OCI-LY7 (cell line): ENCODE measurements around the gene TRIM71. TPM values are rescaled to one million over a fixed set of nuclear protein-coding genes. Genes with fewer than 3 reads are reported as not detected.

Experiments
- BruUV-seq: library from RNA; stranded (reverse); fragments of 400-500 nt; replicated peaks from 2 replicates; lab custom pipeline; 2021; lab: Mats Ljungman, UMichigan
- CTCF ChIA-PET: fragments of 300-600 bp; sonication (Branson Sonifier 250); formaldehyde crosslinking; loops from one replicate; lab custom pipeline; 2022; ENCODE audit warnings: antibody characterized with exemption; ENCODE audit not compliant: unreplicated experiment; lab: Charles Lee
- POLR2A ChIA-PET: fragments of 300-600 bp; sonication (Branson Sonifier 250); formaldehyde crosslinking; loops from one replicate; lab custom pipeline; 2022; ENCODE audit warnings: antibody characterized with exemption; lab: Charles Lee
- DNase-seq: peaks from one replicate; pipeline ENCODE4 v3.0.0-alpha.2; 2015; ENCODE audit warnings: low spot score
- H2AFZ ChIP-seq: fragments of 200-600 bp; sonication (generic), shearing (Covaris generic); 2 replicates; pipeline ENCODE4 v1.6.1; 2014; ENCODE audit warnings: mild to moderate bottlenecking, antibody characterized with exemption, low read length, moderate library complexity
- H3K27ac ChIP-seq: fragments of 200-600 bp; sonication (generic); 2 replicates; pipeline ENCODE4 v1.5.1; 2014; ENCODE audit warnings: mixed run types, low read depth, mild to moderate bottlenecking, moderate library complexity, low read length, inconsistent platforms; ENCODE audit not compliant: poor library complexity, severe bottlenecking
- H3K36me3 ChIP-seq: fragments of 200-600 bp; sonication (generic); 2 replicates; pipeline ENCODE4 v1.6.1; 2014; ENCODE audit warnings: mild to moderate bottlenecking, antibody characterized with exemption, low read length, moderate library complexity, mixed read lengths; ENCODE audit not compliant: insufficient read depth
- H3K4me1 ChIP-seq: fragments of 200-600 bp; sonication (generic); 2 replicates; pipeline ENCODE4 v1.5.1; 2014; ENCODE audit warnings: mild to moderate bottlenecking, low read length; ENCODE audit not compliant: insufficient read depth, poor library complexity, severe bottlenecking
- H3K4me2 ChIP-seq: fragments of 200-600 bp; sonication (generic); 2 replicates; pipeline ENCODE4 v1.6.1; 2014; ENCODE audit warnings: mild to moderate bottlenecking, low read length
- H3K4me3 ChIP-seq: fragments of 200-600 bp; sonication (generic); 2 replicates; pipeline ENCODE4 v1.5.1; 2014; ENCODE audit warnings: mild to moderate bottlenecking, low read depth, low read length; ENCODE audit not compliant: poor library complexity, severe bottlenecking
- H3K79me2 ChIP-seq: fragments of 200-600 bp; sonication (generic); 2 replicates; pipeline ENCODE4 v1.6.1; 2016; ENCODE audit warnings: low read depth, mild to moderate bottlenecking, low read length, moderate library complexity, mixed read lengths; ENCODE audit not compliant: insufficient read depth
- H3K9me2 ChIP-seq: fragments of 200-600 bp; sonication (generic); 2 replicates; pipeline ENCODE4 v1.6.1; 2016; ENCODE audit warnings: mild to moderate bottlenecking, low read length, mixed read lengths; ENCODE audit not compliant: insufficient read depth
- H3K9me3 ChIP-seq: fragments of 200-600 bp; sonication (generic); 2 replicates; pipeline ENCODE4 v1.6.1; 2014; ENCODE audit warnings: mild to moderate bottlenecking, mixed run types, low read length, mixed read lengths
- H4K20me1 ChIP-seq: fragments of 200-600 bp; sonication (generic); 2 replicates; pipeline ENCODE4 v1.6.1; 2014; ENCODE audit warnings: mild to moderate bottlenecking, antibody characterized with exemption, low read length, moderate library complexity, mixed read lengths; ENCODE audit not compliant: insufficient read depth
- CTCF ChIP-seq: fragments of 200-600 bp; sonication (generic); conservative IDR thresholded peaks from 2 replicates; pipeline ENCODE4 v1.5.1; 2014; ENCODE audit warnings: mild to moderate bottlenecking, antibody characterized with exemption, low read length, moderate library complexity, mixed read lengths
- EZH2phosphoT487 ChIP-seq: fragments of 200-600 bp; sonication (generic); IDR thresholded peaks from 2 replicates; pipeline ENCODE4 v1.6.1; 2018; ENCODE audit warnings: low read depth, borderline replicate concordance, mild to moderate bottlenecking, mixed run types, antibody characterized with exemption, low read length, moderate library complexity, mixed read lengths
- intact Hi-C: fragments of 100-400 bp; cut with micrococcal nuclease; formaldehyde crosslinking; loops from one replicate; pipeline ENCODE4 v1.10.0; 2022; ENCODE audit not compliant: unreplicated experiment
- total RNA-seq, 2 experiments: library from RNA; depleted of rRNA in 1 of 2; stranded (reverse); fragments of >200 nt in 1 of 2; shearing (Covaris generic) in 1 of 2; gene quantifications; 2 replicates each; pipeline ENCODE4 v1.2.3, GENCODE V29; 2014 to 2022

Gene TRIM71
- total RNA-seq, 2 experiments from 2014 or later: not detected

GRCh38 chr3:32820971-32821685 lies 3.3 kb downstream of the TRIM71 start:
- BruUV-seq: no TSS peak
- DNase-seq: no peak
- no peak for TF ChIP-seq EZH2phosphoT487
- ChIA-PET POLR2A (interaction anchor here (1.7 kb wide), 1 partner anchor 10 kb away, joined by 4 read pairs; no protein-coding TSS in a partner anchor), CTCF (no interaction called here)
- no peak overlapping the region for H3K27ac ChIP-seq
- no peaks in the 10 kb centered on the region for H4K20me1 ChIP-seq
- no peaks in the 10 kb centered on the region for H3K9me2 ChIP-seq
- H3K79me2 ChIP-seq: no peaks in the 10 kb centered on the region
- H3K9me3 ChIP-seq: no peaks in the 10 kb centered on the region
- H3K36me3 ChIP-seq: no peaks in the 10 kb centered on the region
- H3K4me1 ChIP-seq: no peaks in the 10 kb centered on the region
- H3K4me2 ChIP-seq: no peak overlapping the region
- no peak overlapping the region for H3K4me3 ChIP-seq
- H2AFZ ChIP-seq: no peak overlapping the region
- intact Hi-C loops: no loop called here

- intact Hi-C loops: no loop called here
- CTCF ChIA-PET: no interaction called here
Measured at GRCh38 chr3:32821686-32822296, 4.0 kb downstream of the TRIM71 start.

More at GRCh38 chr3:32821686-32822296, 4.0 kb downstream of the TRIM71 start:
- BruUV-seq: no TSS peak
- Histone ChIP-seq H3K4me2 (no peak overlapping the region), H4K20me1 (no peaks in the 10 kb centered on the region), H3K4me1 (no peaks in the 10 kb centered on the region), H3K36me3 (no peaks in the 10 kb centered on the region), H3K9me2 (no peaks in the 10 kb centered on the region), H3K27ac (no peak overlapping the region), H3K4me3 (no peak overlapping the region), H3K9me3 (no peaks in the 10 kb centered on the region), H2AFZ (no peak overlapping the region), H3K79me2 (no peaks in the 10 kb centered on the region)
- no peak for TF ChIP-seq EZH2phosphoT487
- TF ChIP-seq CTCF: no peak
- POLR2A ChIA-PET: interaction anchor here (1.7 kb wide), 1 partner anchor 9 kb away, joined by 4 read pairs; no protein-coding TSS in a partner anchor
- DNase-seq: no peak
